Left lobe of liver (tissue), 2 donors: ENCODE measurements around the gene MKS1. TPM values are rescaled to one million over a fixed set of nuclear protein-coding genes. Genes with fewer than 3 reads are reported as not detected.

ENCODE experiments used
- ATAC-seq: fragments of 200-7000 bp; cut with Tn5 transposase; one replicate; pipeline ENCODE4 v1.9.1; 2020; ENCODE audit warnings: mild to moderate bottlenecking, moderate library complexity
- DNase-seq: peaks from one replicate; pipeline ENCODE4 v3.0.0-alpha.2; 2020; ENCODE audit warnings: low spot score
- total RNA-seq: library from RNA; stranded (reverse); gene quantifications from one replicate; pipeline ENCODE4 v1.2.1, GENCODE V29; 2021
- donor health status: DM: no; HTN: no; CAD: no; lungs with moderate emphysema.
- donor health status: DM: no; HTN: yes; CAD: no.

MKS1 gene
- total RNA-seq, 1 donor from 2014 or later, result 9.8 TPM

DNA sequence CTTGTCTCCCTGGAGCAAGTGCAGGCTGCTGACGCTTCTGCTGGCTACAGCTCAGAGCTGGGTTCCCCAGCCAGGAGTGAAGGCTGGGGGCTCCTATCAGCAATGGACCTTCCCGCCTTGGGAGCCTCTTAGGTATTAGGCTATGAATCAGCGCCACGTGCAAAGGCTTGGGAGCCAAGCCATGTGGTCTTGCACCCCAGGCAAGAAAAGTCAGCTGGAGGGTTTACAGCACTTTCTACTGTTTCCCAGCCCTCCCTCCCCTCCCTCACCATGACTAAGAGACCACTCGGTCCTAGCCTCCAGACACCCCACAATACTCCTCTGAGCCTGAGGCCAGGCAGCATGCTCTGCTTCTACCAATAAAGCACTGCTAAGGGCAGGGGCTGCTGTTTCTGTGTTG lies 14.3 kb downstream of the MKS1 start:
- ATAC-seq, result no peak
- no peak for DNase-seq

DNA sequence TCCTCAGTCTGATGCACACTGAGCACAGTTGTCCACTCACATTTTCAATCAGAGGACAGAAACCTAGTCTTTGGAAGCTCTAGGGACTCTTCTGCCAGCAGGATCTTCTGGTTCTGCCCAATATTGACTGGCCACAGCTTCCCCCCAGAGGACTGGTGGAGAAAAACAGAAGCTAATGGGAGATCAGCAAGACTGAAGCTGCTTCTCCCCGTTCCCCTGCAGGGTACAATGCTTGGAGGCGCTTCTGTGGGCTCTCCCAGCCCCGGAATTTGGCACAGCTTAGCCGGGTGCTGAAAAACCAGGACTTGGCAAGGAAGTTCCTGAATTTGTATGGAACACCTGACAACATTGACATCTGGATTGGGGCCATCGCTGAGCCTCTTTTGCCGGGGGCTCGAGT lies 16.2 kb downstream of the MKS1 start:
- no peak for ATAC-seq

DNA sequence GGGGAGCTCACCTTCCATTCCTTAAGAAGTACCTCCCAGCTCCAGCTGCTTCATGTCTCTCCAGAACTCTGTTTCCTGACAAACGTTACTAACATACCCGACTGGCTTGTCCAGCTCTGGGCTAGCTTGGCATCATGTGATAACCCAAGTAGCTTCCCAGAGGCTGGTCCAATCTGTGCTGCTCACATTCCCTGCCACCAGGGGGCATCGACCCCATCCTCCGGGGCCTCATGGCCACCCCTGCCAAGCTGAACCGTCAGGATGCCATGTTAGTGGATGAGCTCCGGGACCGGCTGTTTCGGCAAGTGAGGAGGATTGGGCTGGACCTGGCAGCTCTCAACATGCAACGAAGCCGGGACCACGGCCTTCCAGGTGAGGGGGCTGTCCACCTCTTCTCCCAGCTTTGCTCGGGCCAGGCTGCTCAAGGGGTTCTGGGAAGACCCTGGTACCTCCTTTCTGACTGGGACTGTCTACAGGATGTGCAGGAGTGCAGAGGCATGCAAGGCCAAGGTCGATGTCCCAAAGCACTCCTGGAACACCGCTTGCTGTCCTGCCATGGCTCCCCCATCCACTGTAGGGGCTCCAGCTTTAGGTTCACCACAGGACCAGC lies 18.9 kb downstream of the MKS1 start:
- peak; percentile 58 for DNase-seq
- peak; percentile 85 for ATAC-seq

More for the DNA sequence above, 16.2 kb downstream of the MKS1 start:
- DNase-seq, result no peak

DNA sequence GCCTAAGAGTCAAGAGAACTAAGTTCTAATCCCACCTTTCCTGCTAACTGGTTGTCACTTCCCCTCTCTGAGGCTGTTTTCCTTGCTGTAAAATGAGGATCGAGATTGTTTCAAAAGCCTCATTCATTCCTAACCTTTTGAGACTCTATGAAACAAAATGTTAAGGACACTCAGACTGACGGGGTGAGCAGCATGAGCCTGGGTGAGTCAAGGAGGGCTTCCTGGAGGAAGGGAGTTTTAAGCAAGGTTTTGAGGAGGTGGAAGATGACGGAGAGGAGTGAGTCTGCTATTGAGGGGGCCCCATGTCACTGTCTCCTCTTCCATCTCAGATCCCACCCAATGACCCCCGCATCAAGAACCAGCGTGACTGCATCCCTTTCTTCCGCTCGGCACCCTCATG lies 22.4 kb downstream of the MKS1 start:
- DNase-seq (no peak), ATAC-seq (no peak)

DNA sequence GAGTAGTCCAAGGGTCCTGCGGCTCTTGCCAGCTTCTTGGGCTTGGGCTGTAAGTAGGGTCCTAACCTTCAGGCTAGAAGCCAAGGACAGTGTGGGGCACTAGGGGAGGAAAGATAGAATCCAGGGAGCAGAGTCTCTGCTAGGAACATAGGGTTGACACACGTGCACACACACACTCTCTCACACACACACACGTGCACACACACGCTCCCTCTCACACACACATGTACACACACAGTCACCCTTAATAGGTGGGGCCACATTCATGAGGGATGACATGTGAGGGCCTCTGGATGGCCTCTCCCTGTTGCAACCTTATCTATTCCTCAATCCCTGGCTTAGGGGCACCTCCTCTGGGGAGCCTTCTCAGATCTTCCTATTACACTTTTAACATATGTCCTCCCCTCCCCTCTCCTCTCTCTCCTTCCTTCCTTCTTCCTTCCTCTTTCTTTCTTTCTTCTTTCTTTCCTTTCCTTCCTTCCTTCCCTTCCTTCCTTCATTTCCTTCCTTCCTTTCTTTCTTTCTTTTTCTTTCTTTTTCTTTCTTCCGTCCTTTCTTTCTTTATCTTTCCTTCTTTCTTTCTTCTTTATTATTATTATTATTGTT lies 23.4 kb downstream of the MKS1 start:
- DNase-seq (no peak), ATAC-seq (no peak)

DNA sequence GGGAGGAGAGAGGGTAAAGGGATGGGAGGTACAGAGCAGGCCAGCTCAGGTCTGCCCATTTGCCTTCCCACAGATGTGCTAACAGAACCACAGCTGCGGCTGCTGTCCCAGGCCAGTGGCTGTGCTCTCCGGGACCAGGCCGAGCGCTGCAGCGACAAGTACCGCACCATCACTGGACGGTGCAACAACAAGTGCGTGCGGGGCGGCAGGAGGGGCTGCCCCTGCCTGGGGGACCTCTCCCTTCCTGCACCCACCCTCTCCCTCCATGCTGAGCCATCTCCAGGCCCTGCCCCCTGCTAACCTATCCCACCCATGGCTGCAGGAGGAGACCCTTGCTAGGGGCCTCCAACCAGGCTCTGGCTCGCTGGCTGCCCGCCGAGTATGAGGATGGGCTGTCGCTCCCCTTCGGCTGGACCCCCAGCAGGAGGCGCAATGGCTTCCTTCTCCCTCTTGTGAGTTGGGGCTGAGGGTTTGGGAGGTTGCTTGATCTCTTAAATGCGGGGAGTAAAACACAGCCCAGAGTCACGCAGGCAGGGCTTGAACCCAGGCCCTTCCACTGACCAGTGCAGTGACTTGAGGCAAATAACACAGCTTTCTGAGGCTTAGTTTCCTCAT lies 25.3 kb downstream of the MKS1 start:
- DNase-seq (no peak), ATAC-seq (no peak)

DNA sequence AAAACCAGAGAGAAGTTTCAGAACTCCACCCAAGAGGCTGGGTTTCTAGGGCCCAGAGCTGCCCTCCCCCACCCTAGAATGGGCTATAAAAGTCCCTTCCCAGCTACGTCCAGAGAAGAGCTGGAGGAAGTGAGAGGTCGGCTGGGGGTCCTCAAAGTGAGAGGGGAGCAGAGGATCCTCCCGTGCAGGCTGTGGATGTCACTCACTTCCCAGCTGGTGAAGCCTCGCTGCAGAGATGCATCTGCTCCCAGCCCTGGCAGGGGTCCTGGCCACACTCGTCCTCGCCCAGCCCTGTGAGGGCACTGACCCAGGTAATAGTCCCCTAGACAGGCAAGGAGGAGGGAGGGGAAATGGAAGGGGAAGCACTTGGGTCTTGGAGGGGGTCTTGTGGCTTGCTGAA lies 26.4 kb downstream of the MKS1 start, which contains the start of gene EPX:
EPX (plus strand) TSS at position 115 of the 400 bp plus-strand sequence; CDS start at position 236, 121 bp downstream.
- no peak for DNase-seq
- ATAC-seq, result no peak

DNA sequence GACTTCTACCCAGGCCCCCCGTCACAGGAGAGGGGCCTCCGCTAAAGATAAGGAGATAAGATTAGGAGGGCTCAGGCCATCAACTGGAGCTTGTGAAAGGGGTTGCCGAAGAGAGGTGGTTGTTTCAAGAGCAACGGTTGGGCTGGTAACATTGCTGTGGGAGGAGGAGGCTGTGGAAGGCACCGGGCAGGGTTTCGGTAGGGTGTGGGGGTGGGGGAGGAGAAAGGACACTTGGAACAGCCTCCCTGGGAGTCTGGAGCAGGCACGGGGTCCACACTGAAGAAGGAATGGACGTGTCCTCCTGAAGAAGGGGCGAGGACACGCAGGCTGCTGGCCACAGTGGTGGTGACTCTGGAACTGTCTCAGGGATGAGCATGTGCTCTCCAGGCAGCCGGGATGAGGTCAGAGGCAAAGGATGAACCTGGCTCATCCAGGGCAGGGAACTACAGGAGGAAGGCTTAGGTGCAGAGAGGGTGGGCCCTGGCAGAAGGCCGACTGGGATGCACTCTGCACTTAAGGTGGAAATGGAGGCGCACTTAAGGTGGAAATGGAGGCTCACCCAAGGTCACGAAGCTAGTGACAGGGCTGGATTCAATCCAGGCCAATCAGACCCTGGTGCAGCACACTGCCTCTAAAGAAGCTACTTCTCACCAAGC lies 27.7 kb downstream of the MKS1 start:
- ATAC-seq, result no peak

DNA sequence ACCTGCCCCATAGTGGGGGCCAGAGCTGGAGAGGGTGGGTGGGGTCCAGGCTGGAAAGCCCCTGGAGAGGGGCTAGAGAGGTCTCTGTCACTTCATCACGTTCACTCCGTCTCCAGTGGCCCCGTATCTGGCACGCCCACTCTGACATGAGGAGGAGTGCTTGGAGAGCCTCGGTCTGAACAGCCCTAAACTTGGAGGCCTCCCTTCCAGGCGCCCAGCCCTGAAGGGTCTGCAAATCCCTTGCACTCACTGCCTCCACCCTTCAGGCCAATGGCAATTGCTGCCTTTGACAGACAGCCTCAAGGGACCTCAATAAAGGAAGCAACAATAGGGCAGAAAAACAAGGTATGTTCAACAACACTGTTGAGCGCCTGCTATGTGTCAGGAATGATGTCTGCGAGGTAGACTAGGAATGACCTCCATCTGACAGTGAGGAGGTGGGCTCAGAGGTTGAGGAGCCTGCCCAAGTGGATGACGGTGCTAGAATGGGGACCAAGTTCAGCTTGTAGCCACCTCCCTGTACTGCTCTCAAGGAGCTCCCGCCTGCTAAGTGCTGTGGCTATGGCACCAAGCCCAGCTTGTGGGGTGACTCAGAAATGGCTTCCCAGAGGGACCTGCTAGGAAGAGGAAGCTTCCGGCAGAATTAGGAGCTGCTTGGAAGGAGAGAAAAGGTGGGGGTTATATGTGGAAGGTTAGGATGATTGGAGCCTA lies 29.5 kb downstream of the MKS1 start:
- DNase-seq (no peak), ATAC-seq (no peak)

More for the DNA sequence above, 27.7 kb downstream of the MKS1 start:
- no peak for DNase-seq

DNA sequence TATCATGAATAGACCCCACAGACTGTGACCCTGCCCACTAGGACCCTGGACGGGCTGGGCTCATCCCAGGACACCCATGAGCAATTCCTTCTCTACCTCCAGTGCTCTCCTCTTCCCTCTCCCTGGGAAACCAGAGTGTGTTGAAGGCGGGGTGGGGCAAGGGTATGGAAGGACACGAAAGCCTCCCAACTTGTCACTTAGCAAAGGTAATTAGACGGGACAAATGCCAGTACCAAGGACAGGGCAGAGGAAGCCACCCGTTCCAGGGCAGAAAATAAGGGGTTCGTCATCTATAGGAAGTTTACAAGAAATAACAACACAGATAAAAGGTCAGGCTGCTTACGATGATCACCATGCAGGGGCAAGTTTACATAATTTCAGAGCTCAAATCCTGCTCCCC lies 31.4 kb downstream of the MKS1 start:
- no peak for DNase-seq
- ATAC-seq, result no peak

DNA sequence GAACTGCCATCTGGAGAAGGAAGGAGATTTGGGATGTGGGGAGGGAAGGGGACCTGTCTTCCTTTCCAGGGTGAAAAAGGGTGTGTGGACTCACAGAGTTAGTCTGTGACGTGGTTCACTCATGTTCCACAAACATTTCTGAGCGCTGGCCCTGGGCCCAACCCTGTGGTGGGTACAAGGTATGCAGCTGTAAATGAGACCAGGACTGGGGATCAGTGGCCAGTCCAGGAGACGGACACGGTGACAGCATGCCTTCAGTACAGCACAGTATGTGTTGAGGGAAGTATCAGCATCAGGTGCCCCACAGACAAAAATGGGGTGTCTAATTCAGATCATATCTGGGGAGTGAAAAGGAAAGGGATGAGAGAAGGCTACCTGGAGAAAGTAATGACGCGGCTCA lies 32.0 kb downstream of the MKS1 start:
- ATAC-seq, result no peak
- no peak for DNase-seq

DNA sequence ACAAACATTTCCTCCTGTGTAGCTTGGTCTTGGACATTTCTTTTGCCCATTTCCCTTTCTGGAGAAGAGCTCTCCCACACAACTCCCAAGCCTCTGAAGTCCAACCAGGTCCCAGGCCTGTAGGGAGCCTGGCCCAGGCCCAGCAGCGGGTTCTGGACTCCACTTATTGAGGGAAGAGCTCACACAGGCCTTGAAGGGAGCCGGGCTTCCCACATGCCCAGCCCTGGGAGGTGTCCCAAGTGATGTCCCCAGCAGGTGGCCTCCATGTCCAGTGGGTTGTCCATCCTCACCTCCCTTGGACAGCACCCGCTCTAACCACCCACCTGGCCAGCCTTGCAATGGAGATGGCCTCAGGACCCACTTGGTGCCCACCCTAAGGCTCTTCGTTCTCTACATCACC lies 32.5 kb downstream of the MKS1 start:
- DNase-seq (no peak), ATAC-seq (no peak)

DNA sequence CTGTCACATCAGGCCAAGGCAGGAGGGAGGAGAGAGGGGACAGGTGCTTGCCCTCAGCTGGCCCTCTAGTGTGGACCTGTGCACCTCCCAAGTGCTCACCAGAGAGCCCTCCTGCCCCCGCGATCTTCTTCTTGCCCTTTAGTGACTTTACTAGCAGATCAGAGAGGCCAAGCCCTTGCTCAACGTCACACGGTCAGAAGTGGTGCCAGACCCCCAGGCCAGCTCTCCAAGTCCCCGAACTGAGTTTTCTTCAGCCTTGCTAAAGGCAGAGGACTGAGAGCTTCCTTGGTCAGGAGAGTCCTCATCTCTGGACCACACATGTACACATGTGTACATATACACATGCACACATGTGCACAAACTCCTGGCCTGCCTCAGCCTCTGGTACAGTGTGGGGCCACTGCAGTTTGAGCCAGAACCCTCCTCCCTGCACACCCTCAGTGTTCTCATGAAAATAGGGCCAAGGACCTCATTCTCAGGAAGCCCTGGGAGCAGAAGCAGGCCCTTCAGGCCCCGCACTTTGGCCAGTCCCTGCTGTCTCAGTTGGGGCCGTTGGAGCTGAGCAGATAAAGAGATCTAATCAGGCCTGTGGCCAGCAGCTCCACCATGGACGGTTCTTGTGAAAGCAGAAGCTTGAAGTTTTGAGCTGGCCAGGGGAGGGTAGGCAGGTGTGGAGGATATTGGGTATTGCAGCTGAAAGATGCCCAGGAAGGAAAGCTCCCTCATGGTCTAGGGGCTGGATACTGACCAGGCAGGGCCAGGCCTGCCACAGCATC lies 33.9 kb downstream of the MKS1 start:
- no peak for ATAC-seq
- DNase-seq, result no peak

DNA sequence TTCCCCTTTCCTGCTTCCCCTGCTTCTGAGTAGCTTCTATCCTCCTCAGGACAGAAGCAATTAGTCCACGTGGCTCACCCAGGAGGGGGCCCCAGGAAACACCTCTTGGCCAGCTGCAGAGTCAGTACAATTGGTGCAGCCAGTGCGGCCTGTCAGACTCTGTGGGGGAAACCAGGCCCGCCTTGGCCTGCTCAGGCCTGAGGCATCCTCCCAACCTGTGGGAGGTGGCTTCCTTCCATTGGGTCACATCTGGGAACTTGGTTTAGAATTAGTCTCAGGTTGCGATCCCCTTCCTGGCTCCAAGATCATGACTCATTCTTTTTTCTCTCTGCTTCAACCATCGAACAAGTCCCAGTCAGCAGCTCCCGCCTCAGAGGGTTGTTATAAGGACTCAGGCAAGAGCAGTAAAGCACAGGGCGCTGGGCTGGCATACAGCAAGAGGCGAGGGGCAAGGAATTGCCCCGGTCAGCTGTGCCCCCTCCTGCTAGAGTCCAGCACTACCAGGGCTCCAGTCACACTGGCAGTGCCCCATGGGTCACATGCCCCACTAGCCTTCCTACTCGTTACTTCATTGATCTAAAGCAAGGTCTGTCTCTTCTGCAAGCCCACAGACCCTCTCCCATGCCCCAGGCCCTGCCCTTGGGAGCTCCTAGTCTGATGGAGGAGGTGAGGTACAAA lies 34.6 kb downstream of the MKS1 start:
- DNase-seq (no peak), ATAC-seq (no peak)

DNA sequence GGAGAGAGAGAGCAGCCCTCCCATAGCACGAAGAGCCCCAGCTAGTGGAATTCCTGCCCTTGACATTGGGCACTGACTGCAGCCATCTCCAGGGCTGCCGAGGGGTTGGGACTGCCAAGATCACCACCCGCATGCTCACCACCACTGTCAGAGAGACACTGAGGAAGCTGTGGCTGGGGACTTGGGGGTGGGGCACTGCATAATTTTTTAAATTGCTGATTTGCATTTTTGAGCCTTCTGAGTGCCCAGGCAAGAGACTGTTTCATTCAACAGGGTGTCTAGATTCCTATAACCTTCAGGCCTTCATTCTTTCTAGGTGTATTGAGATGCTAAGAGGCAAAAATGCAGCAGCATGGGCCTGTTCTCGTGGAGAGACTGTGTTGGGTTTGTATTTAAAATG lies 35.5 kb downstream of the MKS1 start:
- ATAC-seq, result no peak
- DNase-seq, result no peak

DNA sequence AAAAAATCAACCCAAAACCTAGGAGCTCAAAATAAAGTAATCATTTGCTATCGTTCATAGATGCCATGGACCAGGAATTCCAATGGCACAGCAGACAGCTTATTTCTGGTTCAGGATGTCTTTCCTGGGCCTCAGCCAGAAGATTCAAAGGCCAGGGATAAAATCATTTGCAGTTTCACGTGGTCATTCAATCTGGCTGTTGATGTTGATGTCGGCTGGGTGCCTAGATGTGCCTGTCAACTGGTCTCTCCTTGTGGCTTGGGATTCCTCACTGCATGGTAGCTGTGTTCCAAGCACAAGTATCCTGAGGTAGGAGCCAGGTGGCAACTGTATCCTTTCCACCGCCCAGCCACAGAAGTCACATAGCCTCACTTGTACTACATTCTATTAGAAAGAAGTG lies 37.3 kb downstream of the MKS1 start:
- ATAC-seq (no peak), DNase-seq (no peak)

DNA sequence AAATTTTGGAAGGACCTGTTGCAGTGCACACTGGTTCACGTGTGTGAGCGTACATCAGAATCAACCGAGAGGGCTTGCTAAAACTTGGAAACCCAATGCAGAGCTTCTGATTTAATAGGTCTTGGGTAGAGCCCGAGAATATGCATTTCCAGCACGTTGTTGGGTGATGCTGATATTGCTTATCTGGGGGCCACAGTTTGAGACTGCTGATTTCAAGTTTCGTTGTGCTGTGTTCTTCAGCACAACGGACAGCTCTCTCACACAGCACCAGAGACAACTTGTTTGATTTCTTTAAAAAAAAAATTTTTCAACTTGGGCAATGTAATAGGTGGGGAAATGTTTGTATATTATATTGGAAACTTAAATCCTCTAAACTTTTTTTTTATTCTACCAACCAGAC lies 42.9 kb downstream of the MKS1 start:
- ATAC-seq (no peak), DNase-seq (no peak)

DNA sequence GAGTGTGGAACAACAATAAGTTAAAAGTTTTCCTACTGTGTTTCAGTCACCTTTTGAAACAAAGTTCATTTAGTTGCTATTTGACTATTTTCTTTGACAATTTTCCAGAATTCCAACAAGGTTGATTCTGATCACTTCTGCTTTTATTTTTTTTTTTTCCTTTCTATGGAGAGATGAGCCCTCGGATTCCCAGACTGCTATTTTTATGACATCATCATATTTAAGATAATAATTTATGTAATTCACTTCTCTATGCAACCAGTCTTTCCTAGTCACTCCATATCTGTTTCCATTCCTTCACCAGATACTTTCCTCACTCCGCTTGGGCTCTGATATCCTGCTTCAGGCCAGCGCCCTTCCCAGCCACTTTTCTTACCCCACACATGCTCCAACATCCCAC lies 44.2 kb downstream of the MKS1 start:
- DNase-seq, result no peak
- no peak for ATAC-seq

DNA sequence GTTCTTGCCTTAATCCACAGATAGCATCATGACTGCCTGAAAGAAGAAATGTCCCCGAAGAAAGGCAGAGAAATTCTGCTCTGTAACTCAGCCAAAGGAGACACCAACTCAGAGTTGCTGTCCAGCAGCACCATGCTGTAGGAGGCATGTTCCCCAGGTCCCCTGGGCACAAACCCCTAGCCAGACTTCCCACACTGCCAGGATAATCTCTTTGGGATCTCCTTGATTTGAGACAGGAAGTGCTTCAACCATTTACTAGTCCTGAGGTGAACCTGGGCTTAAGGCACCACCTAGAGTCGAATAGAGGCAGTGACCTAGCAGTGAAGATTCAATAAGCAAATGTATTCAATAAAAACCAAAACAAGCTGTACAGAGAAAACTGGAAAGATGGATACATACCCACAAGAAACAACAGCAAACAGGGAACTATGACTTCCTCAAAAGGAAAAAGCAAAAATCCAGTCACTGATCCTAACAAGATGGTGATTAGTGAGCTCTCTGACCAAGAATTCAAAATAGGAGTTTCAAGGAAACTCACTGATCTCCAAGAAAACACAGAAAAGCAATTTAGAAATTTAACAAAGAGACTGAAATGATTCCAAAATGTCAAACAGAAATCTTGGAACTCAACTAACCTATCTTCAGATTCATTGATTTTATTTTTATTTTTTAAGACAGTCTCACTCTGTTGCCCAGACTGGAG lies 46.5 kb downstream of the MKS1 start:
- DNase-seq (no peak), ATAC-seq (peak; percentile 60)
